COLO668 (cell line): Measurements from ENCODE around the gene TTLL4.
A peak's percentile ranks its signal among the peaks of the same experiment; 100 is the strongest.

Source experiments
- DNase-seq: peaks from one replicate; lab custom pipeline; 2025; ENCODE audit not compliant: unreplicated experiment; lab: John Stamatoyannopoulos, UW

TTLL4 gene, protein sequence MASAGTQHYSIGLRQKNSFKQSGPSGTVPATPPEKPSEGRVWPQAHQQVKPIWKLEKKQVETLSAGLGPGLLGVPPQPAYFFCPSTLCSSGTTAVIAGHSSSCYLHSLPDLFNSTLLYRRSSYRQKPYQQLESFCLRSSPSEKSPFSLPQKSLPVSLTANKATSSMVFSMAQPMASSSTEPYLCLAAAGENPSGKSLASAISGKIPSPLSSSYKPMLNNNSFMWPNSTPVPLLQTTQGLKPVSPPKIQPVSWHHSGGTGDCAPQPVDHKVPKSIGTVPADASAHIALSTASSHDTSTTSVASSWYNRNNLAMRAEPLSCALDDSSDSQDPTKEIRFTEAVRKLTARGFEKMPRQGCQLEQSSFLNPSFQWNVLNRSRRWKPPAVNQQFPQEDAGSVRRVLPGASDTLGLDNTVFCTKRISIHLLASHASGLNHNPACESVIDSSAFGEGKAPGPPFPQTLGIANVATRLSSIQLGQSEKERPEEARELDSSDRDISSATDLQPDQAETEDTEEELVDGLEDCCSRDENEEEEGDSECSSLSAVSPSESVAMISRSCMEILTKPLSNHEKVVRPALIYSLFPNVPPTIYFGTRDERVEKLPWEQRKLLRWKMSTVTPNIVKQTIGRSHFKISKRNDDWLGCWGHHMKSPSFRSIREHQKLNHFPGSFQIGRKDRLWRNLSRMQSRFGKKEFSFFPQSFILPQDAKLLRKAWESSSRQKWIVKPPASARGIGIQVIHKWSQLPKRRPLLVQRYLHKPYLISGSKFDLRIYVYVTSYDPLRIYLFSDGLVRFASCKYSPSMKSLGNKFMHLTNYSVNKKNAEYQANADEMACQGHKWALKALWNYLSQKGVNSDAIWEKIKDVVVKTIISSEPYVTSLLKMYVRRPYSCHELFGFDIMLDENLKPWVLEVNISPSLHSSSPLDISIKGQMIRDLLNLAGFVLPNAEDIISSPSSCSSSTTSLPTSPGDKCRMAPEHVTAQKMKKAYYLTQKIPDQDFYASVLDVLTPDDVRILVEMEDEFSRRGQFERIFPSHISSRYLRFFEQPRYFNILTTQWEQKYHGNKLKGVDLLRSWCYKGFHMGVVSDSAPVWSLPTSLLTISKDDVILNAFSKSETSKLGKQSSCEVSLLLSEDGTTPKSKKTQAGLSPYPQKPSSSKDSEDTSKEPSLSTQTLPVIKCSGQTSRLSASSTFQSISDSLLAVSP

DNA sequence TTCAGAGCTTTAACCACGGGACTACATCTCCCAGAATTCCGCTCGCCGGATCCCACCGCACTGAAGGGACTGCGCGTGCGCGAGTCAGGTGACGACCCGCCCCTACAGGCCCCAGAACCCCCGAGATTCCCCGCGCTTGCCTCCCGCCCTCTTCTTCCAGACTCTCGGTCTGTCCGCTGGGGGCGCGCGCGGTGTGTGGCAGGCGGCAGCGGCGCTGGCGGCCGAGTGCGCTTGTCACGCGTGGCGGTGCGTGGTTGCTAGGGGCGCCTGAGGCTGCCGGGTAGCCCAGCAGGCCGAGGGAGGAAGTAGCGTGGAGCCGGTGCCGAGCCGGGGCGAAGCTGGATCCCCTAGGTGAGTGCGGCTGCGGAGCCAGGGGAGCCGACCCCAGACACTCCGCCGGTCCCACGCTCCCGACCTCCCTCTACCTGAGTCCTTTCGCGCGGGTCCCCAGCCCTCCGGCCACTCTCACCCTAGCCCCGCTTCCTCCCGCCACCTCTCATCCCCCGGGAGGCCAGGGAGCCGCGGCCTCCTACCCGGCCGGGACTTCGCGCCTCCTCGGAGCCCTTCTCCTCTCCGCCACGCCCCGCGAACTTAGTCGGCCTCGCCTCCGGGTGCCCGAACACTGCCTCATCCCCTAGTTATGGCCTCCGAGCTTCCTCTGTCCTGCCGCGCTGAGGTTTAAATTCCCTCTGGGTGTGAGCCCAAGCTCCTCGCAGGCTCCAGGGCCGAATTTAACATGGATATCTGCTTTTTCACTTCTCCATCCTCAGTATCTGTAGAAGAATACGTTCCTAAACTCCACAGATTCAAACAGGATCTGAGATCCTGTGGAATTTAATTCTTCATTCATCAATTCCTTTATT, at the start of gene TTLL4:
TSS of gene TTLL4 (plus strand) at position 149 of the 863 bp plus-strand sequence. CDS start 26,842 bp downstream, outside the sequence.
- peak; percentile 98 for DNase-seq

DNA sequence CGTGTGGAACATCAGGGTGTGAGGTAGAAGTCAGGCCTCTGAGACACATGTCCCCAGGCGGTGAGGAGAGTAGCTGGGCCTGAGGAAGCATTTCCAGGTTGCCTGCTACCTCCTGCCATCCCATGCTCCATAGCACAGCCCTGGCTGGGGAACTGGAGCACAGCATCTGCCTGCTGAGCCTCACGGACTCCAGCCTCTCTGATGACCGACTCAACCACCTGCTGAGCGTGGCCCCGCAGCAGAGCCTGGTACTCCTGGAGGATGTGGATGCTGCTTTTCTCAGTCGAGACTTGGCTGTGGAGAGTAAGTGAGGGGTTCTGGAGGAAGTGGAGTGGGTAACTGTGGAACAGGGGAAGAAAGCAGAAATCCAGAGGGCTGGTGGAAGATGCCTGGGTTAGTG, 48.3 kb upstream of the TTLL4 start:
- no peak for DNase-seq

DNA sequence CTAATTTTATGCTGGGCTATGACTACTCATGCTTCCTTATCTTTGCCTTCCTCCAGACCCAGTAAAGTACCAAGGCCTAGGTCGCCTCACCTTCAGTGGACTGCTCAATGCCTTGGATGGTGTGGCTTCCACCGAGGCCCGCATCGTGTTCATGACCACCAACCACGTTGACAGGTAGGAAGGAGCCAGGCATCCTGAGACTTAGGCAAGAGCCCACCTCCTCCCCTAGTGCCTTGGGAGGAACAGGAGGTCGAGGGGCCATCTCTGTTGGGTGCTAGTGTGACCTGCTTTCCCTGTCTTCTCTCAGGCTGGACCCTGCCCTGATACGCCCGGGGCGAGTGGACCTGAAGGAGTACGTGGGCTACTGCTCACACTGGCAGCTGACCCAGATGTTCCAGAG, 47.8 kb upstream of the TTLL4 start:
- DNase-seq, result no peak

DNA sequence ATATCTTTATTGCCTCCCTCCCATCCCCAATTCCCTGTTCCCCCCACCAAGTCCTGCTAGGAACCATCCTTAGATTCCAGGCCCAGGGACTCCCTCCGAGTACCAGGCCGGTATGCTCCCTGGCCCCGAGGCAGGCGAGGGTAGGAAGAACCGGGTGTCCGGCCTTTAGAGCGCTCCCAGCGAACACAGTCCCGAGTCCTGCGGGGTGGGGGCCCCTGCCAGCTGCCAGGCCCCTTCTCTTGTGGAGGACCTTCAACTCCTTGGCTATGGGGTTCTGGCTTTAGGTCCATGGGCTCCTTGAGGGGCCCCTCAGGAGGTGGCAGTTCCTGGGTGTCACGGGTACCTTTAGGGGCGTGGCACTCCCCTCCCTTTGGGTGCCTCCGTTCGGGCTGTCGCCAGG, 46.7 kb upstream of the TTLL4 start:
- no peak for DNase-seq

GRCh38 chr2:218664653-218665052, 46.0 kb upstream of the TTLL4 start:
- no peak for DNase-seq

DNA sequence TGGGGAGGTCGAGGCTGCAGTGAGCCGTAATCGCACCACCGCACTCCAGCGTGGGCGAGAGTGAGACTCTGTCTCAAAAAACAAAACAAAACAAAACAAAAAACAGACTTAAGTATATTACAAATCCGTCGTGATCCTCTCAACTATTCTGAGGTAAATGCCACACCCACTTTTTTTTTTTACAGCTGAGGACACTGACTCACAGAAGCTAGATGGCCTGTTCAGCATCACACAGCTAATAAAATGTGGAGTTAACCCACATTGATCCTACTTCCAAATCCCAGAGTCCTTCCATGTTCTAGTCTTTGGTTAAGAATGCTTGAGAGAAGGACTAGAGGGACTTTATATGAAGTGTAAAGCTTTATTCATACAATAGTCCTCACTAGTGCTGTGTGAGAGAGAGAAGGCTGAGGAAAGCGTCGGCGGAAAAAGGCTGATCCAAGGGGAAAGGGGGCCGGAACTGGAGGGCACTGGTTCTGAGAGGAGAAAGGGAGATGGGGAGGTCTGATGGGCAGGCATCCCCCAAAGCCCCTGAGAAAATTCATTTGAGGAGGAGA, 39.5 kb upstream of the TTLL4 start:
- no peak for DNase-seq

DNA sequence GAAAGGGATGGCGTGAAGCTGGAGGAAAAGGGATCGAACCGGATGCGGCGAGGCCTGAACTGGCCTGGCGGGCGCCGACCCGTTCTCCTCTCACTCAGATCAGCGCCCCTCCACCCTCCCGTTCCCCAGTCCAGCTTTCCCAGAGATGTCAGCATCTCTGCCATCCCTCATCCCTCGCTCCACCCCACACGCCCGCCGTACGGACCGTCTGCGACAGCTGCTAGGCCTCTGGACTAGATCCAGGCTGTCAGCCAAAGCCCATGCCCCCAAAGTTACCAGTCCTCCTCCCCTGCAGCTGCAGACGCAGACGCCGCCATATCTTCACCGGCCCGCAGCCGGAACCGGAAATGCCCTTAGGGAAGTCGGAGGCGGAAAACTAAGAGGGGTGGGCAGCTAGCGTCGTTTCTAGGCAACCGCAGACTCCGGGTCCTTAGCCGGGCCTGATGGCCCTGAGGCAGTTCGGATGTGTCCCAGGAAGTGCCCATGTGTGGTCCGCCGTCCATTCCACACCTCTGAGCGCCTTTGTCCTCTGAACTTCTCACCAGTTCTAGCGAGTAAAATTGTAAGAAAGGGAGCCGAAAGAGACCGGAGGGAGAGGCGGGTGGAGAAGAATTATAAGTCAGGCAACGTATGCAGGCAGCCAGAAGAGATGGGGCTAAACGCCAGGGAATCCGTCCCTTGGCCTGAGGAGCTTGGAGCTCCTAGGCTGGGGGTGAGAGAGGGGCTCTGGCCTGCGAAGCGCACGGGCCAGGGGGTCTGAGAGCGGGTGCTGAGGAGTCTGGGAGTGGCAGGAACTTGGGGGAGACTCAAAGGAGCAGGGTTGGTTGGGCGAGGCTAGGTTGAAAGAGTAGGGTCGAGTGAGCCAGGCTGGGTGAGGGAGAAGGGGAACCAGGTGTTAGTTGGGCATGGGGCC, 38.7 kb upstream of the TTLL4 start, which contains the start of the genes RNF25 and STK36:
TSS of gene RNF25 (minus strand) at position 349 of the 913 bp plus-strand sequence. CDS start at position 317, 32 bp downstream.
TSS of gene STK36 (plus strand) at position 433 of the 913 bp plus-strand sequence. CDS start 744 bp downstream, outside the sequence.
- peak; percentile 90 for DNase-seq

GRCh38 chr2:218679119-218679518, 31.5 kb upstream of the TTLL4 start:
- no peak for DNase-seq

DNA sequence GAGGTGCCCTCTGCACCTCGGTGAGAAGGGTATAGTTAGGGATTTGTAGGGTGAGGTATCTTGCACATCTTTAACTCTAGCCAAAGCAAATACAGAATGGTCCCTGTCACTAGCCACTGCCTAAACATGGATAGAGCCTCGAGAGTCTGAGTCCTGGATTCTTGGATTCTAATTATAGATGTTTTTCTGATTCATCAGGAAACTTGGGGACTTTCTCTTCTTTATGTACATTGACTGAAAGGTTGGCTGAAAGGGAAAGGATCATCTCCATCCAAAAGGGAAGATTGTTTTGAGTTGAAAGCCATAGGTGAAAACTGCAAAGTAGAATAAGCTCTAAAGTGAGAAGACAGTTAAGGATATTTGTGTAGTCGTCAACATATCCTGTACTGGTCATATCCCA, 30.6 kb upstream of the TTLL4 start:
- no peak for DNase-seq

DNA sequence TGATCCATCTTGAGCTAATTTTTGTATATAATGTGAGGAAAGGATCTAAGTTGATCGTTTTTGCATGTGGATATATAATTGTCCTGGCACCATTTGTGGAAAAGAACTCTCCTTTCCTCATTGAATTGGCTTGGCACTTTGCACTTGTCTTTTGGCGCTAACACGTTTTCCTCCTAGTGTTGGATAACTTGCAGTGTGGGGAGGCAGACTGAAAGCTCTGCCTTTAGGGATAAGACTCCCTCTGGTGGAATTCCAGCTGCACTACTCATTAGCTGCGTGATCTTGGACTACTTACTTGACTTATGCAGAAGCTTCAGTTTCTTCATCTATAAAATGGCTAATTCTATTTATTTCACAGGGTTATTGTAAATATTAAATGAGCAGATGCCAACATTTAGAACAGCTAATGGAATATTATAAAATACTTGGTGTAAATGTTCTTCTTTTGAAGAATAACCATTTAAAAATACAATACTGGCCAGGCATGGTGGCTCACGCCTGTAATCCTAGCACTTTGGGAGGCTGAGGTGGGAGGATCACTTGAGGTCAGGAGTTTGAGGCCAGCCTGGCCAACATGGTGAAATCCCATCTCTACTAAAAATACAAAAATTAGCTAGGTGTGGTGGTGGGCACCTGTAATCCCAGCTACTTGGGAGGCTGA, 23.1 kb upstream of the TTLL4 start:
- DNase-seq, result peak; percentile 37

GRCh38 chr2:218691234-218691633, 19.4 kb upstream of the TTLL4 start:
- no peak for DNase-seq

- no peak for DNase-seq
Measured at GRCh38 chr2:218694405-218695145, 16.1 kb upstream of the TTLL4 start.

- DNase-seq, result no peak
Measured at GRCh38 chr2:218698885-218699284, 11.8 kb upstream of the TTLL4 start.

DNA sequence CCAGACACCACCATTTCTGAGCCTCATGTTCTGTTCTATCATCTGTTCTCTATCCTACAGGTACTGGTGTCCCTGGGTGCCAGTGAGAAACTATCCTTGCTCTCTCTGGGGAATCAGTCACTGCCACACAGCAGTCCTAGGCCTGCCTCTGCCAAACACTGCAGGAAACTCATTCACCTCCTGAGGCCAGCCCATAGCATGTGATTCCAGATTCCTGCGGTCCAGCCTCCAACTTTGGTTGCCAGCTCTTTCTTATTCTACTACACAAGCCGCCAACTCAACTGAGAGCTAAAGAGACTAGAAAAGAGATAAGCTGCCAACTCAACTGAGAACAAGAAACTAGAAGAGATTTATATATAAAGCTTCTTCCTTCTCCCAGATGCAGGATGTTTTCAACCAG, 8.8 kb upstream of the TTLL4 start:
- no peak for DNase-seq

GRCh38 chr2:218703341-218703740, 7.3 kb upstream of the TTLL4 start:
- DNase-seq, result no peak

- no peak for DNase-seq
Measured at GRCh38 chr2:218708086-218708485, 2.5 kb upstream of the TTLL4 start.

DNA sequence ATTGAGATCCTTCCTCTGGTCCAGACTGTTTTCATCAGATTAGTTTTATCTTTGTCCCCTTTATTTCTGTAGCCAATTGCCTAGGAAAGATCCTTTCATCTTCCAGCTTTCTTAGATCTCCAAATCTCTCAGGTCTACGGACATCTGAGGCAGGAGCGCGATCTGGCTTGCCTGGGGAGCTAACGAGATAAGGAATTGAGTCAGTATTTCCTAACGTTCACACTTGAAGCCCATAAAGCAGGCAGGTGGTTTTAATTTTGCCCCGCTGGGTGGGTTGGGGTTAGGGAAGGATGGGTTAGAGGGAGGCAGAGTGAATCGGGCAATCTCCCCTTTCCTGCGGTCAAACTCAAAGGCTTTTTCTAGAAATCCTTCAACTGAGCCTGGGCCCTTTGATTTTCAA, 727 bp upstream of the TTLL4 start:
- DNase-seq, result no peak

GRCh38 chr2:218710334-218710686, 325 bp upstream of the TTLL4 start:
- no peak for DNase-seq
